ENCODE data around the gene MITF. TPM values are rescaled to one million over a fixed set of nuclear protein-coding genes. Genes with fewer than 3 reads are reported as not detected.
A peak's percentile ranks its signal among the peaks of the same experiment; 100 is the strongest.

MITF gene
- polyA plus RNA-seq, 1 of the 3 experiments (the other 2 are of a cell fraction): 1.7 TPM

DNA sequence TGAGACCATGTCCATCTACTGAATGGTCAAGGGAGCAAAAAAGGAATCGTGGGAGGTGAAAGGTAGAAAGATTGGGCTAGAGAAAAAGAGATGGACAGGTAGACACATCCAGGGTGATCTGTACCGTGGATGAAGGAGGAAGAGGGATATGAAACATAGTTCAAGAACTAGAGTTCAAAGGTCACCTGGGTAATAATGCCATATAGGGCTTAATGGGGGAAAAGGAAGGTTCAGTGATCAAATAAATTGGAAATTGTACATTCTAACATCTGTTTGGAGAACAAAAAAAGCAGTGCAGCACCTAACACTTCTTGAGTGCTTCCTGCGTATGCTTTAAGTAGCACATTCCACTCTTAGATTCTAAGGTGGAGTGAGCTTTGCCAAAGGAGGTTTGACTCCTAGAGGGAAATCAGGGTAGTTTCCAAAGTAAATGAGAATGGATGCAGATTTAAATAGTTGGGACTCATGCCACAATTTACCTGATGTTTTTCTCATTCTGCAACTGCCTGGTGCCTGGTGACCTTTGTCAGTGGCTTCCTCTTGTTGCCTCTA lies 46.6 kb downstream of the MITF start:
- peak overlapping the region; percentile 56; the same call in 1 of the 2 replicates for H3K4me2 ChIP-seq
- TF ChIP-seq RXRA (IDR thresholded peaks at IDR 0.05; ENCODE audit: borderline replicate concordance, low read depth) (no peak), YY1 (IDR thresholded peaks at IDR 0.05; ENCODE audit: low read depth) (no peak), TEAD4 (IDR thresholded peaks at IDR 0.05; ENCODE audit: borderline replicate concordance, insufficient read depth) (no peak), MEF2A (IDR thresholded peaks at IDR 0.05; ENCODE audit: borderline replicate concordance, low read depth) (no peak), ELF1 (IDR thresholded peaks at IDR 0.05) (no peak), GATA2 (CRISPR knock-in tag; IDR thresholded peaks at IDR 0.05) (no peak), GABPA (IDR thresholded peaks at IDR 0.05; ENCODE audit: low read depth) (no peak), CHD2 (IDR thresholded peaks at IDR 0.05; ENCODE audit: low read length, partially characterized antibody) (no peak), MXI1 (IDR thresholded peaks at IDR 0.05; ENCODE audit: low read depth, low read length) (no peak), JUND (IDR thresholded peaks at IDR 0.05) (no peak), EP300 (IDR thresholded peaks at IDR 0.05; ENCODE audit: borderline replicate concordance in 1 of 2, low read depth in 1 of 2, low read length in 1 of 2) (no peak), NFIC (IDR thresholded peaks at IDR 0.05; ENCODE audit: borderline replicate concordance) (no peak), RCOR1 (IDR thresholded peaks at IDR 0.05; ENCODE audit: low read length) (no peak)
- TF ChIP-seq, protein P1, sequence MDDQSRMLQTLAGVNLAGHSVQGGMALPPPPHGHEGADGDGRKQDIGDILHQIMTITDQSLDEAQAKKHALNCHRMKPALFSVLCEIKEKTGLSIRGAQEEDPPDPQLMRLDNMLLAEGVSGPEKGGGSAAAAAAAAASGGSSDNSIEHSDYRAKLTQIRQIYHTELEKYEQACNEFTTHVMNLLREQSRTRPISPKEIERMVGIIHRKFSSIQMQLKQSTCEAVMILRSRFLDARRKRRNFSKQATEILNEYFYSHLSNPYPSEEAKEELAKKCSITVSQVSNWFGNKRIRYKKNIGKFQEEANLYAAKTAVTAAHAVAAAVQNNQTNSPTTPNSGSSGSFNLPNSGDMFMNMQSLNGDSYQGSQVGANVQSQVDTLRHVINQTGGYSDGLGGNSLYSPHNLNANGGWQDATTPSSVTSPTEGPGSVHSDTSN (IDR thresholded peaks at IDR 0.05): no peak
- TF ChIP-seq, protein P2, sequence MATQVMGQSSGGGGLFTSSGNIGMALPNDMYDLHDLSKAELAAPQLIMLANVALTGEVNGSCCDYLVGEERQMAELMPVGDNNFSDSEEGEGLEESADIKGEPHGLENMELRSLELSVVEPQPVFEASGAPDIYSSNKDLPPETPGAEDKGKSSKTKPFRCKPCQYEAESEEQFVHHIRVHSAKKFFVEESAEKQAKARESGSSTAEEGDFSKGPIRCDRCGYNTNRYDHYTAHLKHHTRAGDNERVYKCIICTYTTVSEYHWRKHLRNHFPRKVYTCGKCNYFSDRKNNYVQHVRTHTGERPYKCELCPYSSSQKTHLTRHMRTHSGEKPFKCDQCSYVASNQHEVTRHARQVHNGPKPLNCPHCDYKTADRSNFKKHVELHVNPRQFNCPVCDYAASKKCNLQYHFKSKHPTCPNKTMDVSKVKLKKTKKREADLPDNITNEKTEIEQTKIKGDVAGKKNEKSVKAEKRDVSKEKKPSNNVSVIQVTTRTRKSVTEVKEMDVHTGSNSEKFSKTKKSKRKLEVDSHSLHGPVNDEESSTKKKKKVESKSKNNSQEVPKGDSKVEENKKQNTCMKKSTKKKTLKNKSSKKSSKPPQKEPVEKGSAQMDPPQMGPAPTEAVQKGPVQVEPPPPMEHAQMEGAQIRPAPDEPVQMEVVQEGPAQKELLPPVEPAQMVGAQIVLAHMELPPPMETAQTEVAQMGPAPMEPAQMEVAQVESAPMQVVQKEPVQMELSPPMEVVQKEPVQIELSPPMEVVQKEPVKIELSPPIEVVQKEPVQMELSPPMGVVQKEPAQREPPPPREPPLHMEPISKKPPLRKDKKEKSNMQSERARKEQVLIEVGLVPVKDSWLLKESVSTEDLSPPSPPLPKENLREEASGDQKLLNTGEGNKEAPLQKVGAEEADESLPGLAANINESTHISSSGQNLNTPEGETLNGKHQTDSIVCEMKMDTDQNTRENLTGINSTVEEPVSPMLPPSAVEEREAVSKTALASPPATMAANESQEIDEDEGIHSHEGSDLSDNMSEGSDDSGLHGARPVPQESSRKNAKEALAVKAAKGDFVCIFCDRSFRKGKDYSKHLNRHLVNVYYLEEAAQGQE (IDR thresholded peaks at IDR 0.05; ENCODE audit: low read depth, low read length): no peak
- TF ChIP-seq, protein P3, sequence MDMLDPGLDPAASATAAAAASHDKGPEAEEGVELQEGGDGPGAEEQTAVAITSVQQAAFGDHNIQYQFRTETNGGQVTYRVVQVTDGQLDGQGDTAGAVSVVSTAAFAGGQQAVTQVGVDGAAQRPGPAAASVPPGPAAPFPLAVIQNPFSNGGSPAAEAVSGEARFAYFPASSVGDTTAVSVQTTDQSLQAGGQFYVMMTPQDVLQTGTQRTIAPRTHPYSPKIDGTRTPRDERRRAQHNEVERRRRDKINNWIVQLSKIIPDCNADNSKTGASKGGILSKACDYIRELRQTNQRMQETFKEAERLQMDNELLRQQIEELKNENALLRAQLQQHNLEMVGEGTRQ (IDR thresholded peaks at IDR 0.05; ENCODE audit: borderline replicate concordance, low read depth, low read length): no peak
- TF ChIP-seq, protein P4, sequence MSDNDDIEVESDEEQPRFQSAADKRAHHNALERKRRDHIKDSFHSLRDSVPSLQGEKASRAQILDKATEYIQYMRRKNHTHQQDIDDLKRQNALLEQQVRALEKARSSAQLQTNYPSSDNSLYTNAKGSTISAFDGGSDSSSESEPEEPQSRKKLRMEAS (IDR thresholded peaks at IDR 0.05; ENCODE audit: low read depth): no peak
- TF ChIP-seq, protein P5, sequence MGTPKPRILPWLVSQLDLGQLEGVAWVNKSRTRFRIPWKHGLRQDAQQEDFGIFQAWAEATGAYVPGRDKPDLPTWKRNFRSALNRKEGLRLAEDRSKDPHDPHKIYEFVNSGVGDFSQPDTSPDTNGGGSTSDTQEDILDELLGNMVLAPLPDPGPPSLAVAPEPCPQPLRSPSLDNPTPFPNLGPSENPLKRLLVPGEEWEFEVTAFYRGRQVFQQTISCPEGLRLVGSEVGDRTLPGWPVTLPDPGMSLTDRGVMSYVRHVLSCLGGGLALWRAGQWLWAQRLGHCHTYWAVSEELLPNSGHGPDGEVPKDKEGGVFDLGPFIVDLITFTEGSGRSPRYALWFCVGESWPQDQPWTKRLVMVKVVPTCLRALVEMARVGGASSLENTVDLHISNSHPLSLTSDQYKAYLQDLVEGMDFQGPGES (IDR thresholded peaks at IDR 0.05; ENCODE audit: low read depth, low read length): no peak
- POLR2A ChIA-PET: no interaction called here

More for the DNA sequence above, 46.6 kb downstream of the MITF start:
- Histone ChIP-seq H3K9me3 (0 out of 2 replicates have a peak, but pooled peaks cover 4% of the 10 kb centered on the region), H3K27me3 (ENCODE audit: insufficient read depth) (no peaks in the 10 kb centered on the region), H3K4me3 (ENCODE audit: low read depth in 2 of 2, low read length in 1 of 2) (no peak overlapping the region), H4K20me1 (ENCODE audit: insufficient read depth) (no peaks in the 10 kb centered on the region), H3F3A (replicated peaks; ENCODE audit: insufficient read depth) (peaks cover 21% of the 10 kb centered on the region), H3K27ac (ENCODE audit: low read depth in 2 of 2, low read length in 1 of 2) (peak overlapping the region; percentile 14 to 60; a peak in 2 of 4 replicates), H3K4me1 (ENCODE audit: control insufficient read depth in 1 of 2, insufficient read depth in 2 of 2, low read depth in 1 of 2, low read length in 1 of 2) (peaks cover 10 to 13% of the 10 kb centered on the region in 2 experiments; a peak in 3 of 4 replicates), H3K36me3 (replicated peaks in 1 of 2; ENCODE audit: control insufficient read depth in 1 of 2, insufficient read depth in 2 of 2, low read length in 1 of 2) (no peaks in the 10 kb centered on the region), H3K79me2 (ENCODE audit: insufficient read depth) (no peaks in the 10 kb centered on the region), H3K9me2 (no peaks in the 10 kb centered on the region), H3K9ac (no peak overlapping the region), H2AFZ (ENCODE audit: low read depth) (no peak overlapping the region)
- DNase-seq: no peak
- CTCF ChIA-PET: interaction anchor here (1.0 kb wide), 1 partner anchor 625 kb away, joined by 3 read pairs; no protein-coding TSS in a partner anchor
- WGBS (ENCODE audit: low lambda C conversion rate): 91% methylated on average over 3 of the region's 3 CpGs
